Urinary bladder (tissue), 4 donors: ENCODE measurements around the gene MYT1. TPM values are rescaled to one million over a fixed set of nuclear protein-coding genes. Genes with fewer than 3 reads are reported as not detected.
A peak's percentile ranks its signal among the peaks of the same experiment; 100 is the strongest.

Experiments
- DNase-seq: peaks from one replicate; pipeline ENCODE4 v3.0.0-alpha.2; 2015; ENCODE audit errors: extremely low spot score
- H3K27ac ChIP-seq: one replicate; pipeline ENCODE4 v1.5.1; 2013; ENCODE audit warnings: low read depth, mild to moderate bottlenecking, moderate library complexity
- H3K36me3 ChIP-seq: one replicate; pipeline ENCODE4 v1.6.1; 2013; ENCODE audit warnings: mild to moderate bottlenecking, moderate library complexity; ENCODE audit not compliant: insufficient read depth
- H3K4me1 ChIP-seq: one replicate; pipeline ENCODE4 v1.6.1; 2013; ENCODE audit warnings: mild to moderate bottlenecking, moderate library complexity; ENCODE audit not compliant: insufficient read depth
- H3K4me3 ChIP-seq: one replicate; pipeline ENCODE4 v1.5.1; 2013; ENCODE audit warnings: low read depth, low read length
- WGBS: extraction: QIAGEN DNeasy Blood & Tissue Kit; methylation state at CpG from one replicate; pipeline ENCODE4 v1.1.7; 2013; 5-methylcytosine and 5-hydroxymethylcytosine counted together
- polyA plus RNA-seq: library from polyadenylated mRNA; stranded (reverse); fragments of 200-250 nt; gene quantifications from one replicate; pipeline ENCODE4 v1.2.3, GENCODE V29; 2013
- total RNA-seq: library from RNA; depleted of rRNA; stranded (reverse); fragments of >200 nt; gene quantifications from one replicate; pipeline ENCODE4 v1.2.3, GENCODE V29; 2014
- donor health status: healthy with polysubstance abuse.
- donor health status: healthy.

MYT1 gene
- total and polyA plus RNA-seq, 2 donors, result 0.13 to 0.48 TPM

DNA sequence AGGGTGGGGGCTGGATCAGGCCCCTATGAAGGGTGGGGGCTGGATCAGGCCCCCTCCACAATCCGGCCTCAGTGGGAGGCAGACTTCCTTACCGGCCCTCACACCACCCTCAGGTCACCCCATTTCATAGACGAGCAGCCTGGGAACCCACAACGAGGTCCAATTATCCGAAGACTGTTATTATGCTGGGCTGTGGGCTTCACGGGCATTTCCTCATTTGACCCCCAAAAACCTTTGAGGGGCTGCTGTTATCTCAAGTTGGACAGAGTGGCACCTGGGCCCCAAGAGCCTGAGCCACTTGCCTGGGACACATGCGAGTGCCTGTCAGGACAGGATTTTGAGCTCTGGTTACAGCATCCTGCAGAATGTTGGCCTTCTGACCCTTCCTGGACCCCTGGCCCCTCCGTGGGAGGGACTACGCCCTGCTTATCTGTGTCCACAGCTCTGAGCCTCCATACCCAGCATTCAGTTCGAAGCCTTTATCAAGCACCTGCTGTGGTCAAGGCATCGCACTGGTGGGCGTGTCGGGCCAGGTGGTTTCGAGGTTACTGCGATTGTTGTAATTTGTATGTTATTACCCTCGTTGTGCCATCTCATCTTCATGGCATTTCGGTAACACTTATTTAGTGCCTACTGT lies 56.8 kb downstream of the MYT1 start:
- 72% methylated on average over 17 of the region's 17 CpGs for WGBS
- Histone ChIP-seq H3K36me3 (no peaks in the 10 kb centered on the region), H3K27ac (no peak overlapping the region), H3K4me1 (no peaks in the 10 kb centered on the region), H3K4me3 (no peak overlapping the region)
- no peak for DNase-seq

- no peak overlapping the region for H3K27ac ChIP-seq
- no peaks in the 10 kb centered on the region for H3K36me3 ChIP-seq
- no peak overlapping the region for H3K4me3 ChIP-seq
- WGBS, result 79% methylated on average over 5 of the region's 5 CpGs
- no peaks in the 10 kb centered on the region for H3K4me1 ChIP-seq
- DNase-seq, result no peak
Measured at GRCh38 chr20:64222291-64222735, 58.1 kb downstream of the MYT1 start.

DNA sequence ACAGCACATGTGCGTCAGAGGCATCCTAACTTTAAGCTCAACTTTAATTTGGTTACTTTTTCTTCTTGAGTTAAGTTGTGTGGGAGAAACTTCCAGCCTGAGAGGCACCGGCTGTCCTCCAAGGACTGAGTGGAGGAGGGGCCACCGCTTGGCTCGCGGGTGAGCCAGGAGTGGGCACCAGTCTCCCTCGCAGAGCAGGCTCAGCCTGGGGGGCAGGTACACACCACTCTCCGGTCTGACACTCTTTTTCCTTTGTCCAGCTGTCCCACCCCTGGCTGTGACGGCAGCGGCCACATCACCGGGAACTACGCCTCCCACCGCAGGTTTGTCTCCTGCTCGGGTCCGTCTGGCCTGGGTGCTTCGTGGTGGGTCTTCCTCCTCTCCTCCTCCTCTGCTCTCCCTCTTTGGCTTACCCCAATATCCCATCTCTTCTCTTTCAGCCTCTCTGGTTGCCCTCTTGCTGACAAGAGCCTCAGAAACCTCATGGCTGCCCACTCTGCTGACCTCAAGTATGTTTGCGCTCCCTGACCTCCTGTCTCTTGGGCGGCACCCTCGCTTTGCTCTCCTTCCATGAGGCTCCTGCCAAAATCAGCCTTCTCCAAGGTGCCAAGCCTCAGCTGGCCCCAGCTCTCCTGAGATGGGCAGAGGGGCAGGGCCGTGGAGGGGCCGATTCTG lies 58.7 kb downstream of the MYT1 start:
- DNase-seq, result no peak
- H3K4me1 ChIP-seq, result no peaks in the 10 kb centered on the region
- 72% methylated on average over 20 of the region's 20 CpGs for WGBS
- H3K27ac ChIP-seq, result no peak overlapping the region
- H3K4me3 ChIP-seq, result no peak overlapping the region
- no peaks in the 10 kb centered on the region for H3K36me3 ChIP-seq

- H3K36me3 ChIP-seq, result no peaks in the 10 kb centered on the region
- no peaks in the 10 kb centered on the region for H3K4me1 ChIP-seq
- H3K27ac ChIP-seq, result no peak overlapping the region
- no peak for DNase-seq
- 39% methylated on average over 13 of the region's 13 CpGs for WGBS
- H3K4me3 ChIP-seq, result no peak overlapping the region
Measured at GRCh38 chr20:64223526-64224067, 59.3 kb downstream of the MYT1 start.

DNA sequence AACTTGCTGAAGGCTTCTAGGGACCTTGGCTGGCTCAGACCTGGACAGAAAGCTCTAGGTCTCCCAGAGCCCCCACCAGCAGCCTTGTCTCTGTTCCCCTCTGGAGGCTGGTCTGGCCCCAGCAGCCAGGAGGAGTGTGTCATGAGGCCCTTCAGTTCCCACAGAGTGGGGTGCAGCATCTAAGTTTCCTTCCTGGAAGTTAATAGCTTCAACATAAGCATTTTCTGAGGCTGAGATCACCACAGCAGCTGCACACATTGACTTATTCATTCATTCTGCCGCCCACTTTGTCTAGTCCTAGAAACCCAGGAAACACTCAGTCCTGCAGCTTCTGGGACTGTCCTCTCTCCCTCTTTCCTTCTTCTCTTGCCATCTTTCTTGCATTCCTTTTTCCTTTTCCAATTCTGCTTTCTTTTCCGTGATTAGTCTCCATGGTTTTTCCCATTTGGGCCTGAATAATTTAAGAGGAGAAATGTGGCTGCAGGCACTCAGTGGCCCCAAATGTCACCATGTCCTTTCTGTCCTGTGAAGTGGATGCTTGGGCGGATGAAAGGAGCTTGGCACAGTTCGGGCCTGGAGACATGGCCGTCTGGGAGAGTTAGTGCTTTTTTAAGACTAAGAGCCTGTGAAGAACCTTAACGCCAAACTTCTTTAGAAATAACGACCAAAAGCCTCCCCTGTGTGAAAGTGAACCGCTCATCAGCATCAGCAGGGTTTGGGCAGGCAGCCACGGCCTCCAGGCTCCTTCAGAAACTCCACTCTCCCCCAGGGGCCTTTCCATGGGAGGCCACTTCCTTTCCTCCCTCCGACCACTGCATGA lies 60.3 kb downstream of the MYT1 start:
- peak; percentile 66 for DNase-seq

DNA sequence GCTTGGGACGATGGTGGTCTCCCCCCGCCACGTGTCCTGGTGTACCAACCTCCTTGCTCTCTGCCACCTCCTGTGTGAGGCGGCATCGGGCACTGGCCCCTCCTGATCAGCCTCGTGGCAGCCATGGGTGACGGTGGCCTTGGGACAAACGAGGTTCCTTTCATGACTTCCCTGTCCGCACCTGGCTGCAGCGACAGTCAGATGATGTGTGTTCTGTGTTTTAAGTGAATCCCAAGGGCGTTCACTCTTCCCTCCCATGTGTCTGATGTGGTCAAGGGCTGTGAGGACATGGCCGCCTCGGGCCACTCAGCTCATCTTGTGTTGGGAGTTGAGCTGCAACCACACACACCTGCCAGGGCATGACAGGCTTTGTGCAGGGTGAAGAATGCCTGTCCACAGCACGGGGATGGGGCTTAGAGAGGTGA lies 60.9 kb downstream of the MYT1 start:
- 76% methylated on average over 14 of the region's 14 CpGs for WGBS
- DNase-seq, result no peak
- Histone ChIP-seq H3K36me3 (no peaks in the 10 kb centered on the region), H3K27ac (no peak overlapping the region), H3K4me1 (no peaks in the 10 kb centered on the region), H3K4me3 (no peak overlapping the region)

More for the DNA sequence above, 60.3 kb downstream of the MYT1 start:
- no peaks in the 10 kb centered on the region for H3K36me3 ChIP-seq
- H3K4me1 ChIP-seq, result no peaks in the 10 kb centered on the region
- no peak overlapping the region for H3K27ac ChIP-seq
- WGBS, result 55% methylated on average over 10 of the region's 10 CpGs
- H3K4me3 ChIP-seq, result no peak overlapping the region

DNA sequence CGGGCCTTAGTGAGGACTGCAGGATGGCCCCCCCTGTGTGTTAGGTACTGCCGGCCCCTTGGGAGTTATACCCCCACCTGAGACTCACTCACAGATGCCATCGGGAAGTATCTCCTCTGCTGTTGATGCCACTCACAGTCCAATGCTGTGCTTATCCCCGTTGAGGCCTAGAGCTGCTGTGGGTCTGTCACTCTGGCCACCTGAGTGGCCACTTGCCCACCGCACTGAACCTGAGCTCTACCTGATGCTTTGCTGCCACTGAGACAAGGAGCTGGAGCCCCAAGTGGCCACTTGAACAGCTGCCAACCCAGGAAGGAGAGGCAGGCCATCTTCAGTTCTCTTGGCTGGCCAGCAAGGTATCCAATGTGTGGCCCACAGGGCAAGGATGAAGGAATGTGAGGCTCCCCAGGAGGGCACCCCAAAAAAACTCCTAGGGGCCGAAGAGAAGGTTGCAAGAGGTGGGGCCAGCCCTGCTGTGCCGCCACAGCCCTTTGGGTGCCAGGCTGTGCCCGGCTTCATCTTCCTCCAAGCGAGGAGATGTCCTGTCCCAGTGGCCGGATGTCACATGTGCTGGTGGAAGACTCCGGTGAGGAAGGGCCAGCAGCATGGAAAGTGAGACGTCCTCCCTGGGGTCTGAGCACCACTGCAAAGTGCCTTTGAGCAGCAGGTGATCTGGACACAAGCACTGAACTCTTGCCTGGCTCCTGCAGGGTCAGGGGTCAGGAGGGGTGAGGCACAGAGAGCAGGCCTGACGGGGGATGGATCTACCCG lies 61.8 kb downstream of the MYT1 start:
- Histone ChIP-seq H3K4me1 (no peaks in the 10 kb centered on the region), H3K4me3 (no peak overlapping the region), H3K27ac (no peak overlapping the region), H3K36me3 (no peaks in the 10 kb centered on the region)
- WGBS, result 92% methylated on average over 14 of the region's 14 CpGs
- no peak for DNase-seq

GRCh38 chr20:64226686-64227580 lies 62.7 kb downstream of the MYT1 start:
- no peak overlapping the region for H3K27ac ChIP-seq
- H3K36me3 ChIP-seq, result no peaks in the 10 kb centered on the region
- H3K4me1 ChIP-seq, result no peaks in the 10 kb centered on the region
- WGBS, result 88% methylated on average over 25 of the region's 25 CpGs
- no peak overlapping the region for H3K4me3 ChIP-seq
- no peak for DNase-seq

DNA sequence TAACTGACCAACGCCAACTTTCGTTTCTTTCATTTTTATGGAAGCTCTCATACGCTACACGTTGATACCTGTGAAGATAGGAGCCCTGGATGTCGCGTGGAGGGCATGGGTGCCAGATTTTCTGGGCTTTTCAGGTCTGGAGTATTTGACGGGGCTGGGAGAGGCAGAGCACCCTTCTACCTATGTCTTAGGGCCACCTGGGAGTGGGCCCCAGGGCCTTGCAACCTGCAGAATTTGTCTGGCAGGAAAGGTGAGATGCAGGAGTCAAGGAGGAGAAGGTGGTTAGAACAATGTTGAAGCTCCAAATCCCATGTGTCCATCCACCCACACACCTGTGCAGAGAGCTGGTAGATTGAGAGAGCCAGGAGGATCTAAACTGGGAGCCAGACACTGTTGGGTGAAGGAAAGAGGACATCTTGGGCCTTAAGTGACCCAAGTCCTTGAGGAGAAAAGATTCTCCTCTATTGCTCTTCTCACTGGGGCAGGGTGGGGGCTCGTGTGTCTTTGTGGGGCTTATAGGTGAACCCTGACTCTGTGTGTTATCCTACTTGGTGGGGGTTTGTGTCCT lies 63.9 kb downstream of the MYT1 start:
- H3K36me3 ChIP-seq, result no peaks in the 10 kb centered on the region
- WGBS, result 85% methylated on average over 8 of the region's 8 CpGs
- H3K4me3 ChIP-seq, result no peak overlapping the region
- H3K4me1 ChIP-seq, result no peaks in the 10 kb centered on the region
- no peak for DNase-seq
- no peak overlapping the region for H3K27ac ChIP-seq

- 74% methylated on average over 14 of the region's 14 CpGs for WGBS
- DNase-seq, result no peak
- H3K27ac ChIP-seq, result no peak overlapping the region
Measured at GRCh38 chr20:64228751-64229506, 64.7 kb downstream of the MYT1 start.

GRCh38 chr20:64229507-64230061 lies 65.3 kb downstream of the MYT1 start:
- Histone ChIP-seq H3K4me3 (no peak overlapping the region), H3K4me1 (no peaks in the 10 kb centered on the region), H3K27ac (no peak overlapping the region), H3K36me3 (no peaks in the 10 kb centered on the region)
- 48% methylated on average over 8 of the region's 8 CpGs for WGBS
- no peak for DNase-seq

More at GRCh38 chr20:64228751-64229506, 64.7 kb downstream of the MYT1 start:
- no peak overlapping the region for H3K4me3 ChIP-seq
- no peaks in the 10 kb centered on the region for H3K4me1 ChIP-seq
- no peaks in the 10 kb centered on the region for H3K36me3 ChIP-seq
